CD4-positive, alpha-beta T cell treated with Interleukin-17A for 4 hours (primary cell): ENCODE data around the gene FAM241A.
"Not testable (repeated sequence)": the region's sequence is repeated elsewhere in the genome, so short reads cannot be mapped to it uniquely, and the experiment has no call there.

Source experiments
- DNase-seq: peaks from one replicate; pipeline ENCODE4 v3.0.0-alpha.2; 2020; ENCODE audit warnings: mixed read lengths

Gene FAM241A

DNA sequence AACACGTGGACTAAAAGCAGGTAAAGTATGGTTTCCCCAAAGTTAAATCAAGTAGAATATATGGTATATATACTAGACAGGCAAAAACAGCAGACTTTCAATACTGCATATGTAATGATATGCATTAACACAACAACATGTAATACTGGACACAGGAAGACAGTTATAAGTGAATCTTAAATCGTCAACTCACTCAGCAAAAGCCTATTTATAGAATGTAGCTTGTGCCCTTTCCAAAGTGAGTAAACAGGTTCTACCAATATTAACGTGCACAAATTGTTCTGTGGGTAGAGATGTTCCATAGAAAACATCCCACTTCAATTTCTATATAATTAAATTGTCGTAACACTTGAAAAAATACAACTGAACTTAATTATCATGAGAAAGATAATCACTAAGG lies 30.6 kb downstream of the FAM241A start:
- no peak for DNase-seq

DNA sequence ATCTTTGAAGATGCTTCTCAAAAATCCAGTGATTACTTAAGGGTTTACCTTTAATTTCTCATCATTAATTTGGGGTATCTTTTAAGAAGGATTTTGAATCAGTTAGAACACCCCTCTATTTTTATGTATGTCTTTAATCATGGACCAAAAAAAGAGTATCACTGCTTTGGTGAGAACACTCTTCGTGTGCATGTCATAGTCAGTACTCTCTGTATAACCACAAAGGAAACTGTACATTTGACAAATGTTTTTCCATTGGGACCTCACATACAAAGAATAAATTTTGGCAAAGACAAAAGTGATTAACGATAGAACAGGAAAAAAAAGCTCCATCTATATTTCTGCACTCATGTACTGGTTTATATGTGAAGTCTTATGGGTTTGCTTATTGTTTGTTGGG lies 31.3 kb downstream of the FAM241A start:
- no peak for DNase-seq

DNA sequence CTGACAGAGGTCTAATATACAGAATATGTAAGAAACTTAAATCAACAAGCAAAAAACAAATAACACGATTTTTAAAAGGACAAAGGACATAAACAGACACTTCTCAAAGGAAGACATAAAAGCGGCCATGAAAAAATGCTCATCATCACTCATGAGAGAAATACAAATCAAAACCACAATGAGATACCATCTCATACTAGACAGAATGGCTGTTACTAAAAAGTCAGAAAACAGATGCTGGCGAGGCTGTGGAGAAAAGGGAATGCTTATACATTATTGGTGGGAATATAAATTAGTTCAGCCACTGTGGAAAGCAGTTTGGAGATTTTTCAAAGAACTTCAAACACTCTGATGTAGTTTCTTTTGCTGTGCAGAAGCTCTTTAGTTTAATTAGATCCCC lies 33.5 kb downstream of the FAM241A start:
- DNase-seq = not testable (repeated sequence)

DNA sequence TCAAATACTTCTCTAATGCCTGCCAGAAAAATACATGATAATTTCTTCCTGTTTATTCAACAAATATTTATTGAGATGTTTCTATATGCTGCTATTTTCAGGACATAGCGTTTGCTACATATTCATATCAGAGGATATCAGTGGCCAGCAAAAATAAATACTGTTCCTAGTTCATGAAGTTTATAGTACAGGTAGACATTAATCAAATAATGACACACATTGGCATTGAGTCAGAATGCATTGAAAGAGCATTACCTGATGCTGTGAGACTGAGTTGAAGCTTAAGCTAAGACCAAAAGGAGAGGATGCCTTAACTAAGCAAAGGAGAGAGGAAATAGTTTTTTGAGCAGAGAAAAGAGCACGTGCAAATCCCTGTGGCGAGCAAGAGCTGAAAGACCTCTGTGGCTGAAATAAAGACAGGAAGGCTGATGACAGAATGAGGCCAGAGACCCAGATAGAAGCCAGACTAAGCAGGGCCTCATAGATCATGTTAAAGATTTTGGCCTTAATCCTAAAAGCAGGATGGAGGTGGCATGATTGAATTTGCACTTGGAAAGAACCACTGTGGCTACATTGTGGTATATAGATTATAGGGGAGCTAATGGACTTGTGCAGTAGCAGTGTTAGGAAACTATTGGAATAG lies 36.2 kb downstream of the FAM241A start:
- no peak for DNase-seq

DNA sequence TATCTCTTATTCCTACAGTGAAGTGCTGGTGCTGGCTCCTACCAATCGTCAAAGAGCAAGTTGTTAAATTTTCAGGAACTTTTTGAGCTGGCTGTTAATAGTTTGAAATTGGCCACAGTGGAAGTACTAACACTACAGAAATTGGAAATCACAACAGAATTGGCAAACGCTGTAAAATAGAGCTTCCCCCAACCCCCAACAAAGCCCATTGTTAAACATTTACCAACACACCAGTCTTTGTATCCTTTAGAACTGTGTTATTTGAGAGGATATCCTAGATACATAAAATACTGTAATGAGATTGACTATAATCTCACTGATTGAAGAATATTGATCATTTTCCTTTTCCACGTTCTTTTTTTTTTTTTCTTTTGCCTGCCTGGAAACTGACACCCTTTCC lies 37.4 kb downstream of the FAM241A start:
- no peak for DNase-seq

DNA sequence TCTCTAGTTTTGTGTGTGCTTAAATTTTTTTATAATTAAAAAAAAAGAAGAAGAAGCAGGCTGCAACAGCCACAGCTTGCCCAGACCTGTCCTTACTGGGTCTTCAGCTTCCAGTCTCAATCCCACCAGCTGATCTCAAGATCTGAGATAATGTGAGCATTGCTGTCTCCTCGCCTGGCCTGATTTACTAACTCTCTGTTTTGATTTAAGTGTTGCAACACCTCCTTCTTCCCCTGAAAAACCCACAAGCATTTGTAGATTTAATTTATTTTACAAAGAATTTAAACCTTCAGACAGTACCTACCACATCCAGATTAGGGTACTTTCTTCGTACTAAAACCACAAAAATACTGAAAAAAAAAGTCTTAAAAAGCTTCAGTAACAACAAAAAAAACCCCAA lies 38.0 kb downstream of the FAM241A start:
- no peak for DNase-seq

DNA sequence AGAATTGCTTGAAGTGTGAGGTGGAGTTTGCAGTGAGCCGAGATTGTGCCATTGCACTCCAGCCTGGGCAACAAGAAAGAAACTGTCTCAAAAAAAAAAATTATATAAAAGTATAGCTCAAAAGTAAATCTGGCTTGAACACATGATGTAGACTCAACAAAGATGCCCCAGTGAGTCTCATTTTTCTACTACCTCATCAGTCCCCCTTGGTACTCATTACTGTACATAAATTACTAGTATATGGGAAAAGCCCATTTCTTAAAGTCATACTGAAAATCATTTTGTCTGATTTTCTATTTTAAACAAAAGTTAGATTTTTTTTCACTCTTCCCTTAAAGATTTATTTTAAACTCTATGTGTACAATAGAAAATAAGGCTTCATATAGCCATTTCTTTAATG lies 39.2 kb downstream of the FAM241A start:
- DNase-seq = no peak

DNA sequence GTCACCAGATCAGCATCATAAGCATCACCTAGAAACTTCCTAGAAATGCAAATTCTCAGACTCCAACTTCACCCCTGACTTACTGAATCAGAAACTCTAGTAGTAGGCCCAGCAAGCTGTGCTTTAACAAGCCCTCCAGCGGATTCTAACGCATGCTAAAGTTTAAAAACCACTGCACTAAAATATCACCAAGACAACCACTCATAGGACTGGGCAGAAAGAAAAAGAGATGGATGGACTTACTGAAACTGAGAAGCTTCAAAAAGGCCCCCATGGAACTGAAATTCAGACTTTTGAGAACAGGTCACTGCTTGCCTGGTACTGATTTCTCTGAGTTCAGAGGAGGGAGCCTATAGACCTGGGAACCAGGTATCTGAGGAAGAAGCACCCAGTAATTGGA lies 40.1 kb downstream of the FAM241A start:
- no peak for DNase-seq

DNA sequence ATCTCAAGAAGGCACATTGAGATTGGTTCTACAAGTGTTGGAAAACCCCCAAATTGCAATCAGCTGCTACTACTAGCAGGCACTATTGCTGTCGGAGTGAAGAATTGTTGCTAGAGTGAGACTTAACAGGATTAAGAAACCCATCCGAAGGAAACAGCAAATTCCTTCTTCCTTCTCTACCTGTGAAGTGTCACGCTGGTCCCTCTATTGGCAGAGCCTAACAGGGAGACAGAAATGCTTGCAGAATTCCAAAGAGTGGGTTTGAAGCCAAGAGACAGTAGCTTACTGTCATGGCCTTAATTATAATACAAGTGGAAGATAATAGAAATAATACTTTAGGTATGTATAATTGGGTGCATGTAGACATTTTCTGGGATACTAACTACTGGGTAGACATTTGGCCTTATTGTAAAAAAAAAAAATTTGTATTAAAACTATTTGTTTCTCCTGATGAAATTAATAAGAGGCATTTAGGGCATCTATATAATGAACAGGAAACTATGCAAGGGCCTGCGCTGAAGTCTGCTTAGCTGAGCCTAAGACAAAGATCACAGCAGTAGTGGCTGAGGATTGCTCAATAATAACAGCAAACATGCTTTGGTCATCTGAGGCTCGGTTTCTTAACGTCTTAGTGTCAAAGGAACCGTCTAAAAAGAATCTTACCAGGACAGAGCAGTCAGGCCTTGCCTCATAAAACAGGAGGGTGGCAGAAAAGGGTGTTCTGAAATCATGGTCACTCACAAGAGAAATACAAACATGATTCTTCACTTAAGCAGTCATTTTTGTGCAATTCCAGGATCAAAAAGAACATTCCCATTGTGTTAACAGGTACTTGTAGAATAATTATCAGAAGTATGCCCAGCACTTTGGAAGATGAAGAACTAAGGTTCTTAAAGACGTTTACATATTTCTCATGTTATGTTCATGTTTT lies 40.8 kb downstream of the FAM241A start:
- DNase-seq = no peak

DNA sequence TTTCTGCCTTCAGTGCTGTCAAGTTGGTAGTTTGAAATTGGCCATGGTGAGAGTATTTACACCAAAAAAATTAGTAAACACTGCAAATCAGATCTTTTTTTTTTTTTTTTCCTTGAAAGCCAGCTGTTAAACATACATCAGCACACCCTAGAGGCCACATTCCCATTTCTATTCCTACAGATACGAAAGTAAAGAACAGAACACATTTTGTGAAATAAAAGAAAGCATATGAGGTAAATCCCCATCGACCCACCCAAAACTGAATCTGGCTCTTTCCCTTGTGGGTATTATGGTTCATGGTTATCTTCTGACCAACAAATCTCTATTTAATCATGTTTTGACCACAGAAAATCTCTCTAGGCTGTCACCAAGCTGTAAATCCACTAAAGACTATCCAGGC lies 44.5 kb downstream of the FAM241A start:
- no peak for DNase-seq

DNA sequence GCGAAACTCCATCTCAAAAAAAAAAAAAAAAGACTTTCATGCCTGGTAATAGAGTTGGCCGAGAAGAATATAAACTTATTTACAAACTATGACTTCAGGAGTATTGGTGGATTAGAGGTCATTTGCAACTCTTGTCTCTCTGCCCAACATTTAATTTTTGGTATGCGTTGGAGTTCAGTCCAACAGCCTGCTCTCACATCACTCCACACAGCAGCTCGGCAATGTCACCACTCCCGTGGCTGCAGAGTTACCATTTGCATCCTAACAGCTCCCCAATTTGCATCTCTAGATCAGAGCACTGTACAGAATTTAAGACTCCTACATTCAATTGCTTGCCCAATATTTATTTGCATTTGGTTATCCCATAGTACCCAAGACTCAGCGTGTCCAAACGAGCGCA lies 45.4 kb downstream of the FAM241A start:
- no peak for DNase-seq

DNA sequence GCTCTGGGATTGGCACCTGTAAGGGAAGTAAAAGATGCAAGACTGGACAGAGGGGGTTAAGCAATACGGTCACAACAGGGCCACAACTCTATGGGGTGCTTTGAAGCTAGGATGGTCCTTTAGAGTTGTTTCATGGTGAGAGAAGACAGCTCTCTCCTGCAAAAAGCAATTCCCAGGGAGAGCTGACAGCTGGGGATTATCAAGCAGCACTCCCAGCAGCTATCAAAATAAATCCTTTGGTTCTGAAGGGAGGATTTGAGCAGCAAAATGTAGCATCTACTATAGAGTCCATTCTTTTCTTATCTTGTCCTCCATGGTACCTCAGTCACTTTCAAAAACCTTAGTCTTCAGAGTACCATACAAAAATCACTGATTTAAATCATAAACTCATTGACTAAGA lies 51.2 kb downstream of the FAM241A start:
- DNase-seq = no peak

DNA sequence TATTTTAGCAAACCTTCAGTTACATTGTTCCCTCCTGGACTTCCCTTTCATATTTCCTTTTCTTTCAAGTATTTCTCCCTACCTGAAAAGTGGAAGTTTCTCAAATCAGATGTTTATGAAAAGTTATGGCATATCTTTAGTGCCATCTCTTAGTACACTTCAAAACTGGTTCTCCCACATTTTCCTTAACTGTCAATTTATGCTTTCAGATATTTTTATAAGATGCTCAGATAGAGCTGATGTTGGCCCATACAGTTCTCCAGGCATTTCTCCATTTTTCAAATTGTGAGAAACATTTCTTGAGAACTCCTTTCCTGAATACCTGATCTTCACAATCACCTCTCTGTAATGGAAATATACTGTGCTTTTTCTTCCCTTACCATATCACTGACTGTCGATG lies 53.8 kb downstream of the FAM241A start:
- DNase-seq = no peak

DNA sequence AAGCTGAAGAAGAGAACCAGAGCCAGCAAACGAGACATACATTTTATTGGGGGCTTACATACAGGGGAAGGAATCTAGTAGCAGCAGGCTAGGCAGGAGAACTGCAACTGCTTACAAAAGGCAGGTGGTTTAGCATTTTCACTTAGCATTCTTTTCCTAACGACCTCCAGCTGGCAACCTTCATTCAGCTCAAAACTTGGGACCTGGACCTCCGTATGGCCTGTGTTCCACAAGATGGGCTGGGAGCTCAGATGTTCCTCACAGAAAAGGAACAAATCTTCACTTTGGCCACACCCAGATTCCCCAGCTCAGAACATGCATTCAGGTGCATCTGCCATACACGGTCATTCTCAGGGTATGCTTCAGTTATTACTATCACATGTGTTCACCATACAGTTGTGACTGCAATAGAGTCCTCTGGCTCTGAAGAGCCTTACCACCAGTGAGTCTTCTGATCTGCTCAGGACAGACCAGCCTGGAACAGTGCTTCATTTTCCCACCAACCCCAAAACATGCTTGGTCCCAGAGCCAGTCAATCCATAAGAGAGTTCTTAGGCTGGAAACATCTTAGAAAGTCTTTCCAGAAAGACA lies 56.8 kb downstream of the FAM241A start:
- DNase-seq = no peak

DNA sequence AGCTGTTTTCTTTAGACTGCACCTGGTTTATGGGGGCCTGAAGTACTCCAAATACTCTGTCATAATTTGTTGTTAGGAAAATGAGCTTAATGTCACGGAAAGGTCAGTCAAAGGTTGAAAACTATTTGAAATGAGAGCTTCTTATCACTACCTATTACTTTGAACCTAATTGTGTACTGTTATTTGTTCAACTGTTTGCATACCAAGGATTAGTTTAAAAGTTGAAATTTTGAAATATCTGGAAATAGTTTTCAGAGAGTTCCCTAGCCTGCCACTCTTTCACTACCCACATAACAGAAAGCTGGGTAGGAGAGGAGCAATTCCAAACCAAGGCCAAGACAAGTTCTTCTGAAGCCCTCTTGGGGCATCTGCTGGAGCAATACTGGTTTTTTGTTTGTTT lies 58.3 kb downstream of the FAM241A start:
- DNase-seq = no peak

DNA sequence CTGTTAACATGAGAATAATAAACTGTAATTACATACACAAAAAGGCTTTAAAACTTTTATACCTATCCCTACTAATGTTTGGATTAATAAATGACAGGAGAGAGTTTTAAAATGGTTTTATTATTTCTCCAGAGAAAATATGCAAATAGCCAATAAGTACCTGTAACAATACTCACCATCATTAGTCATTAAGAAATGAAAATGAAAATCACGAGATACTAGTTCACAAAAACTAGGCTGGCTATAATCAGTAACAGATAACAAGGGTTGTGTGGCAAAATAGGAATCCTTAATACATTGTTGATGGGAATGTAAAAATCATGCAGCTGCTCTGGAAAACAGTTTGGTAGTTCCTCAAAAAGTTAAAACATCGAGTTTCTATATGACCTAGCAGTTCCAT lies 61.2 kb downstream of the FAM241A start:
- DNase-seq = no peak

DNA sequence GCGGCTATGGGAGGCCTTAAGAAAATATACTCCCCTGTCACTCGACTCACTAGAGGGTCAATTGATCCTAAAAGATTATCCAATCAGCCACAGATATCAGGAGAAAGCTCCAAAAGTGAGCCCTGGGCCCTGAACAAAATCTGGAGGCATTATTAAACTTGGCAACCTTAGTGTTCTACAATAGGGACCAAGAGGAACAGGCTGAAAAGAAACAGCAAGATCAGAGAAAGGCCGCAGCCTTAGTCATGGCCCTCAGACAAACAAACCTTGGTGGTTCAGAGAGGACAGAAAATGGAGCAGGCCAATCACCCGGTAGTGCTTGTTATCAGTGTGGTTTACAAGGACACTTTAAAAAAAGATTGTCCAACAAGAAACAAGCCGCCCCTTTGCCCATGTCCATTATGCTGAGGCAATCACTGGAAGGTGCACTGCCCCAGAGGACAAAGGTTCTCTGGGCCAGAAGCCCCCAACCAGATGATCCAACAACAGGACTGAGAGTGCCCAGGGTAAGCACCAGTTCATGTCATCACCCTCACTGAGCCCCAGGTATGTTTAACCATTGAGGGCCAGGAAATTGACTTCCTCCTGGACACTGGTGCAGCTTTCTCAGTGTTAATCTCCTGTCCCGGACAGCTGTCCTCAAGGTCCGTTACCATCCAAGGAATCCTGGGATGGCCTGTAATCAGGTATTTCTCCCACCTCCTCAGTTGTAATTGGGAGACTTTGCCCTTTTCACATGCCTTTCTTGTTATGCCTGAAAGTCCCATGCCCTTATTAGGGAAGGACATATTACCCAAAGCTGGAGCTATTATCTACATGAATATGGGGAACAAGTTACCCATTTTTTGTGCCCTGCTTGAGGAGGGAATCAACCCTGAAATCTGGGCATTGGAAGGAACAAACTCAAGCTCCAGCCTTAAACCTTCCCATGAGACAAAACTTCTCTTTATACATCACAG lies 63.2 kb downstream of the FAM241A start:
- not testable (repeated sequence) for DNase-seq

DNA sequence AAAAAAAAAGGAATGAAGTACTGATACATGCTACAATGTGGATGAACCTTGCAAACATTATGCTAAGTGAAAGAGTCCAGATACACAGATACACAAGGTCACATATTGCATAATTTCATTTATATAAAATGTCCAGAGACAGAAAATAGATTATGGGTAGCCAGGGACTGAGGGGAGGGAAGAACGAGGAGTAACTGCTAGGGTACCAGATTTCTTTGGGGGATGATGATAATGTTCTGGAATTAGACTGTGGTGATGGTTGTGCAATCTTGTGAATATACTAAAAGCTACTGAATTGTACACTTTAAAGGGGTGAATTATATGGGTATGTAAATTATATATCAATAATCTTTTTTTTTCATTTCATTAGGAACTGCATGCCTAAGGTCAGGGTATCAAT lies 65.5 kb downstream of the FAM241A start:
- DNase-seq = no peak

DNA sequence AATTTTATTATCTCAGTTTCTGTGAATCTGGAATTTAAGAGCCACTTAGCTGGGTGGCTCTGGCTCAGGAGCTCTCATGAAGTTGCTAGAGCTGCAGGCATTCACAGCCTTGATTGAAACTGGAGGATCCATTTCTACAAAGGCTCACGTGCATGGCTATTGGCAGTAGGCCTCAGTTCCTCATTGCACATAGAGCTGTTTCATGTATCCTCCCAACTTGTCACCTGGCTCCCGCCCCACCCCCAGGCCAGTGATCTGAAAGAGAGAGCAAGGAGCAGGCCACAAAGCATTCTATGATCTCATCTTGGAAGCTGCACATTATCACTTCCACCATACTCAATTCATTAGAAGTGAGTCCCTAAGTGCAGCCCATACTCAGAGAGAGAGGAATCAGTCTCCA lies 67.8 kb downstream of the FAM241A start:
- no peak for DNase-seq

DNA sequence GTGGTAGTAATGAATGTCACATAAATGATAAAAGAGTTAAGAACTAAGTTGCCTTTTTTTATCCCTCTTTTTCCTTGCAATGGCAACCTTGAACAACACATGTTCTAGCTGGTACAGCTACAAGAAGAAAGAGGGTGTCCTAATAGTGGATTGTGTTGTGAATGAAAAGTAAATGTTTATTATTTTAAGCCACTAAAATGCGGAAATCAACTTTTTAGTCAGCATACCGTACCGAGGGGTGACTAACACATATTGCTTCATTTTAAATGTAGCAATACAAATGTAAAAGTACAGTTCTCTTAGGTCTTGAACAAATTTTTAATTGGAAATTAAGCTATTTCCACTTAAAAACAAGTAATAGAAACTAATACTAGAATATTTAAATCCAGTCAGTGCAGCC lies 68.6 kb downstream of the FAM241A start:
- no peak for DNase-seq

DNA sequence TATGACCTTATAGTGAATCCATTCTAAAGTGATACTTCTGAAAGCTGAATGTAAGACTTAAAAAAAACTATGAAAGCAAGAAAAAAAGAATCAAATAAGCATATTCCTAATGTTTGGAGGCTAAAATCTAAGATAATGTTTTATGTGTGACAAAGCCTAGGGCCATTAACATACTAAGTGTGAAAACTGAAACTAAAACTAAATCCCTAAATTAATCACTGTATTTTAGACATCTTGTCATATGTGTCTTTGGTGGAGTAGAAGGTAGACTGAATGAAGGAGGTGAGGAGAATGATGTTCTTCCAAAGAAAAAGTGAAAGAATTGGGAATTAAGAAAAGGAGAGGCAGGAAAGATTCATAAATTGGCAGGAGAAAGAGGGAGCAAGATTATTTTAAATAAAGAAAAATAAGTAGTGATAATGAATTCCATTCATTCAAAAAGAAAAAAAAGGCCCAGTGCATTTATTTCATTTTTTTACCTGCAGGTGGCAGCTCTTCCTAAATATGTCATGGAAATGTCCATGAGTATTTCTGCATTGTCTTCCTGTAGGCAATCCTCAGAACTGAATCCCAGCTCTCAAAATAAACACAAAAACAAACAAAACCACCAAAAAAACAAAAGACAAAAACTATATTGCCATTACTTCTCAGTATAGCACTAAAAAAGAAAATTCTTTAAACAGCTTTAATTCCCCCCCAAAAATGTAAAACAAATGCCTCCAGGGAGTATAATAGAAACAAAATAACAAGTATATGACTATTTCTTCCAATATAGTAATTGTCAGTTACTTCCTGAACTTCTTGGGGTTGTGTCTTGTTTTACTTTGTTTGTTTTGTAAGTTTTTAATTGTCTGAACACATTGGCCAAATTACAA lies 69.4 kb downstream of the FAM241A start:
- no peak for DNase-seq

DNA sequence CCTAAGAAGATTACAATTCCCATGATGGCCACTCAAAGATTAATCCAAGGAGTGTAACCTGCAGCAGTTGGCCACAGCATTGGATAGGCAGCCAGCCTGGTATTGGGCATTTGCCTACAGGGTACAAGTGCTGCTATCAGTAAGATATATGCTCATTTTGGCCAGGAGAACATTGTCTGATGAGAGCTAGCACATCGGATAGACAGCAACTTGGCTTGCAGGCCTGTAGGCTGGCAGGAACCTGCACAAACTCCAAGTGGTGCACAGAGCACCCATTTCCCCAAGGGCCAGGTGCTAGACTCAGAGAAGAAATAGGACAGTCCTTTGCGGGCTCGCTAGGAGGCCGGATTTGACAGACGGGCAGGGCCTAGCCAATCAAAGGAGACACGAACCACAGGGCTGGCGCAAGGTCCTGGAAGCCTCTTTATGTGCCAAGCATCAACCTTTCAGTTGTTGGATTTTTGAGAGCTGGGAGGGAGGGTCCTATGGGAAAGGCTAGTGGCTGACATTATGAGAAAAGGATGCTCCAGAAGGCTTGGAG lies 74.6 kb downstream of the FAM241A start:
- no peak for DNase-seq
